NCI-H1417 treated with DMSO at 0.1 percent for 48 hours (cell line): Measurements from ENCODE around the gene STPG4.
"Not testable (repeated sequence)": the region's sequence is repeated elsewhere in the genome, so short reads cannot be mapped to it uniquely, and the experiment has no call there.

Source experiments
- DNase-seq: peaks from one replicate; lab custom pipeline; 2025; lab: John Stamatoyannopoulos, UW

The STPG4 gene

DNA sequence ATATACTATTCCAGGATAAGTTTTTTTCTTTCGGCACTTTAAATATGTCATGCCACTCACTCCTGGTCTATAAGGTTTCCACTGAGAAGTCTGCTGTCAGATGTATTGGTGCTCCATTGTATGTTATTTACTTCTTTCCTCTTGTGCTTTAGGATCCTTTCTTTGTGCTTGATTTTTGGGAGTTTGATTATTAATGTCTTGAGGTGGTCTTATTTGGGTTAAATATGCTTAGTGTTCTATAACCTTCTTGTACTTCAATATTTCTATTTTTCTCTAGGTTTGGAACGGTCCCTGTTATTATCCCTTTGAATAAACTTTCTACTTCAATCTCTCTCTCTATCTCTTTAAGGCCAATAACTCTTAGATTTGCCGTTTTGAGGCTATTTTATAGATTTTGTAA, 28.3 kb downstream of the STPG4 start:
- DNase-seq: no peak

DNA sequence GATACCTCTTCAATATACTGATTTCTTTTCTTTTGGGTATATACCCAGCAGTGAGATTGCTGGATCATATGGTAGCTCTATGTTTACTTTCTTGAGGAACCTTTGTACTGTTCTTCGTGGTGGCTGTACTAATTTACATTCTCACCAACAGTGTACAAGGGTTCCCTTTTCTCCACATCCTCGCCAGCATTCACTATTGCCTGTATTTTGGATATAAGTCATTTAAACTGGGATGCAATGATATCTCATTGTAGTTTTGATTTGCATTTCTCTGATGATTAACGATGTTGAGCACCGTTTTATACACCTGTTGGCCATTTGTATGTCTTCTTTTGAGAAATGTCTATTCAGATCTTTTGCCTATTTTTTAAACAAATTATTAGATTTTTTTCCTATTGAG, 30.4 kb downstream of the STPG4 start:
- DNase-seq: not testable (repeated sequence)

- DNase-seq: not testable (repeated sequence)
These were observed 34.7 kb downstream of the STPG4 start for GRCh38 chr2:47120424-47120823.

- no peak for DNase-seq
These were observed 36.1 kb downstream of the STPG4 start for GRCh38 chr2:47119001-47119400.

DNA sequence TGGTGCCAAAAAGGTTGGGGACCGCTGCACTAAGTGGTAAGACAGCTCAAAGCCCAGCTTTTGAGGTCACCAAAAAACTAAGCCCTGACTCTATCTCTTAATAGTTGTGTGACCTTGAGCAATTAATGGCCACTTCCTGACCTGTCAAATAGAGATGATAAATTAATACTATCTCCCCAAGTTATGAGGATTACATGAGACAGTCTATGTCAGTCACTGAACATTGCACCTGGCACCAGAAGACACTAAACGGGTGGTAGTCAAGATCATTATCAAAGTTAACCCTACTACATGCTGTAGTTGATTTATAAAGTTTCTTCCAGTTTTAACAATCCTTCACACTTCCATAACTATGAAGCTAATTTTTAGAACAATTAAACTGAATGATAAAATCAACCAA, 36.5 kb downstream of the STPG4 start:
- DNase-seq: no peak

DNA sequence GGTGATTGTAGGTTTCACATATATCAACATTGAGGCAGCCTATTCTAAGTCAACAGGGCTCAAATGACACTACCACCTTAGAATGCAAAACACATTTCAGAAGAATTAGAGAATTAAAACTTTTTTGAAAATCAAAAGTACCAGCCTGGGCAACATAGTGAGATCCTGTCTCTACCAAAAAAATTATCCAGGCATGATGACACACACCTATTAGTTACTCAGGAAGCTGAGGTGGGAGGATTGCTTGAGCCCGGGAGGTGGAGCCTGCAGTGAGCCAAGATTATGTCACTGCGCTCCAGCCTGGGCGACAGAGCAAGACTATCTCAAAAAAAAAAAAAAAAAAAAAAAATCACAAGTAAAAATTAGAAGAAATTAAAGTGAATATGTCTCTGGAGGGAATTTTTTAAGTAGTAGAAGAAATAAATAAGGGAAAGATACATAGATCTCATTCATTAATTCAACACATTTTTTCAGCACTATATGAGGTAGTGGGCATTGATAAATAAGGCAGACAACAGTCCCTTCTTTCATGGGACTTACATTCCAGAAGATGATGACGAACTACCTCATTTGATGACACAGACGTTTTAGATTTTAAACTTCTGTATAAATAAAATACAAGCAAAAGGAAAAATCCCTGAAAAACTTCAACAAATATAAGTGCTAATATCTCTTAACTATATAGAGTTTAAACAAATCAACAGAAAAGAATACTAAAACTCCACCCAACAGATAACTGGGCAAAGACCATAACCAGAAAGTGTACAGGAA, 42.3 kb downstream of the STPG4 start:
- DNase-seq: no peak

- no peak for DNase-seq
These were observed 45.4 kb downstream of the STPG4 start for GRCh38 chr2:47109680-47110079.

DNA sequence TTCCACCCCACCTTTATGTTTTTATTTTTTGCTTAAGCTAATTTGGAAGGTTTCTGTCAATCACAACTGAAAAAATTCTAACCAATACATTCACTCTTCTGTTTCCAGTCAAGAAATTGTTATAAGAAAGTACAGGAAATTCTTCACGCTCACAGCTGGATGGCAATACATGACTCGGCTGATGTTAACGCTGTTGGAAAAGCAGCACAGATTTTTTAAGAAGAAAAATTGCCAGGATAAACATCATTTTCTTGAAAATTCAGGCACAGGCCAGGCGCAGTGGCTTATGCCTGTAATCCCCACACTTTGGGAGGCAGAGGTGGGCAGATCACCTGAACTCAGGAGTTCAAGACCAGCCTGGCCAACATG, 46.1 kb downstream of the STPG4 start:
- DNase-seq: no peak

DNA sequence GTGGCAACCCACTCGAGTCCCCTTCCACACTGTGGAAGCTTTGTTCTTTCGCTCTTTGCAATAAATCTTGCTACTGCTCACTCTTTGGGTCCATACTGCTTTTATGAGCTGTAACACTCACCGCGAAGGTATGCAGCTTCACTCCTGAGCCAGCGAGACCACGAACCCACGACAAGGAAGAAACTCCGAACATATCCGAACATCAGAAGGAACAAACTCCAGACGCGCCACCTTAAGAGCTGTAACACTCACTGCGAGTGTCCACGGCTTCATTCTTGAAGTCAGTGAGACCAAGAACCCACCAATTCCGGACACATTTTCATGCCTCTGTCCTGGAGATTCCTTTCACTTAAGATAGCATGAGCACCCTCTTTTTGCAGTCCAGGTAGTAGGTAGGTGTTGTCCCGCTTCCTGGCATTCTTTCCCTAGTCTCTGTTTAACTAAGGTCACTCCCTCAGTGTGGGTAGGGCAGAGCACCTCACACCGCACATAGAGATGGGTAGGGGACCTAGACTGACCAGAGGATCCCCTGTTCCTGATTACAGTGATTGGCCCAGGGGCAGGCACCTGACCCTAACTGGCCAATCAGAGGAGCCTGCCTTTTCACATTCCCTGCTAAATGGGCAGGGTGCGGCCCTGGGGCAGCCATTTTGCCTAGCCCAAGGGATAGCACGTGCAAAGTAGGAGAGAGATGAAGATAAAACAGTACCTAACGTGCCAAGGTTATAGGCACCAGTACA, 46.7 kb downstream of the STPG4 start:
- not testable (repeated sequence) for DNase-seq

- not testable (repeated sequence) for DNase-seq
These were observed 47.9 kb downstream of the STPG4 start for GRCh38 chr2:47107201-47107600.

DNA sequence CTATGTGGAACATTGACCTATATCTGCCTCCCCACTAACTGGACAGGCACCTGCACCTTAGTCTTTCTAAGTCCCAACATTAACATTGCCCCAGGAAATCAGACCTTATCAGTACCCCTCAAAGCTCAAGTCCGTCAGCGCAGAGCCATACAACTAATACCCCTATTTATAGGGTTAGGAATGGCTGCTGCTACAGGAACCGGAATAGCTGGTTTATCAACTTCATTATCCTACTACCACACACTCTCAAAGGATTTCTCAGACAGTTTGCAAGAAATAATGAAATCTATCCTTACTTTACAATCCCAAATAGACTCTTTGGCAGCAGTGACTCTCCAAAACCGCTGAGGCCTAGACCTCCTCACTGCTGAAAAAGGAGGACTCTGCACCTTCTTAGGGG, 48.9 kb downstream of the STPG4 start:
- not testable (repeated sequence) for DNase-seq

- DNase-seq: not testable (repeated sequence)
These were observed 55.4 kb downstream of the STPG4 start for GRCh38 chr2:47099712-47100111.

DNA sequence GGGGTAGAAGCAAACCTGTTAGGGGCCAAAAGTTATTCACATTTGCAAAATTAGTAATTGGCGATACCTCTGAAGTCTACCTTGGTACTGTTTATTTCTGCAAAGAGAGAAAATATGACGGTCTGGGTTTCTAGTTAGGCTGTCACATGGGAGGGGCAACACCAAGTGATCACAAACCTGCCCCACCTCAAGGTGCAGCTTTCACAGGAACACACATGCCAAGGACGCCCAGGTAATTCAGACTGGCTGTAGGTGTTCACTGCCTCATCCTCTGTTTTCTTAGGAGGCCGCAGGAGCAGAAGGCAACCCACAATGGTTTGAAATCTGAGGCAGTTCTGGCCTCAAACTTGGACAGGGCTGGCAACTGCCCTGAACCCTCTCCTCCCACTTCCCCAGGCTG, 56.2 kb downstream of the STPG4 start:
- DNase-seq: no peak

GRCh38 chr2:47097563-47097962, 57.5 kb downstream of the STPG4 start:
- no peak for DNase-seq

GRCh38 chr2:47096451-47096850, 58.7 kb downstream of the STPG4 start:
- DNase-seq: no peak

- DNase-seq: no peak
These were observed 59.6 kb downstream of the STPG4 start for GRCh38 chr2:47095349-47096020.

DNA sequence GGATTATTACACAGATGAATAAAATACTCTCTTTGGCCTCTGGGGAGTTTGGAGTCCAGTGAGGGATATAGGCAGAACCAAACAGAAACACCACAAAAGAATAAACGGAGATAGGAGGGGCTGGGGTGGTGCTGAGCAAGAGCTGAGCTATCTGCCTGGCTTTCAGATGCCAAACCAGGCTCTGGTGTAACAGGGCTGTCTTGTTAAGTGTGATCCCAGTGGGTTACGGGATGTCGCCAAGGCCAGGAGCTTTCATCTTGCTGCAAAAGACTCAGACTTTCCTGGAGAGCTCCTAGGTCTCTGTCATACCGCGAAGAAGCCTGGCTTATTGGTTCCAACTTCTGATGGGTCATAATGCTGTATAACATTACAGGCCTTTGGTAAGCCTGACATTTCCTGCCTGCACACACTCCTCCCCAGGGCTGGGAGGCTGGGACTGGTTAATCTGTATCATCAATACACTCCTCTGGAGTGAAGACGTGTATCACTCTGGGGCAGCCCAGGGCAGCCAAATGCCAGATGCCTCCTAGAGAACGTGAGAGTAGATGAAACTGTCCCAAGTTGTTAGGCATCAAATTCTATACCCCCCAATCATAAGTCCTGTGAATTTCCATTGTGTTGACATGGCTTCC, 60.5 kb downstream of the STPG4 start:
- no peak for DNase-seq

- no peak for DNase-seq
These were observed 61.5 kb downstream of the STPG4 start for GRCh38 chr2:47093626-47094025.

- no peak for DNase-seq
These were observed 62.6 kb downstream of the STPG4 start for GRCh38 chr2:47092465-47092864.

DNA sequence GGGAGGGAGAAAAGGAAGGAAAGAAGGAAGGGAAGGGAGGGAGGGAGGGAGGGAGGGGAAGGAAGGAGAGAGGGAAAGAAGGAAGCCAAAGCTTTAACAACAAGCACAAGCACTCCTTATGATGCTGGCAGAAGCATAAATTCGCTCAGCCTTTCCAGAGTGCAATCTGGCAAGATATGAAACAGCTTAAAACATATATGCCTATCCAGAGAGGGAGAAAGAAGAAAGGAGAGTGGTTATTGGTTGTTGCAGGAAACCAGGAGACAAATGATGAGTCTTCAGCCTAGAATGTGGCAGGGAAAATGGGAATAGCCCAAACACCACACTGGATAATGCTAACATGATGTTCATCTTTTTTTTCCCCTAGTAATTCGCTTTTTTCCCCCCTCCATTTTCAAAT, 64.0 kb downstream of the STPG4 start:
- DNase-seq: no peak

DNA sequence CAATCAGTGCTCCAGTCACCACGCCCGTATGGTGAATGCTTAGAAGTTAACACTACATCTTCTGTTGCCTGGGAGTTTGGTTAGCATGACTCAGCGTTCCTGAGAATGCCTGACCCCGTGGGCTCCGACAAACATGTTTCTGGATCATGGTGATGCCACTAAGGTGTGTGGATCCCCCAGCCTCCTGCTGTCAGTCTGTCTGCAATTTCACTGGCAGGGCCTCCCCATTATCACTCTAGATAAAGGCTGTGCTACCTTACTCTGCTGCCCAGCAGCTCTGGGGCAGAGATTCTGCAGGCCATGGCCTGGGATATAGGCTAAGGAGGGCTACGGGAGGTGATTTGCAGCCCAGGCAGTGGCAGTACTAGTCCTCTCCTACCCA, 66.0 kb downstream of the STPG4 start:
- DNase-seq: no peak

GRCh38 chr2:47088371-47089082, 66.6 kb downstream of the STPG4 start:
- DNase-seq: no peak
